ENCODE results near the gene CYFIP2.

CYFIP2 gene

DNA sequence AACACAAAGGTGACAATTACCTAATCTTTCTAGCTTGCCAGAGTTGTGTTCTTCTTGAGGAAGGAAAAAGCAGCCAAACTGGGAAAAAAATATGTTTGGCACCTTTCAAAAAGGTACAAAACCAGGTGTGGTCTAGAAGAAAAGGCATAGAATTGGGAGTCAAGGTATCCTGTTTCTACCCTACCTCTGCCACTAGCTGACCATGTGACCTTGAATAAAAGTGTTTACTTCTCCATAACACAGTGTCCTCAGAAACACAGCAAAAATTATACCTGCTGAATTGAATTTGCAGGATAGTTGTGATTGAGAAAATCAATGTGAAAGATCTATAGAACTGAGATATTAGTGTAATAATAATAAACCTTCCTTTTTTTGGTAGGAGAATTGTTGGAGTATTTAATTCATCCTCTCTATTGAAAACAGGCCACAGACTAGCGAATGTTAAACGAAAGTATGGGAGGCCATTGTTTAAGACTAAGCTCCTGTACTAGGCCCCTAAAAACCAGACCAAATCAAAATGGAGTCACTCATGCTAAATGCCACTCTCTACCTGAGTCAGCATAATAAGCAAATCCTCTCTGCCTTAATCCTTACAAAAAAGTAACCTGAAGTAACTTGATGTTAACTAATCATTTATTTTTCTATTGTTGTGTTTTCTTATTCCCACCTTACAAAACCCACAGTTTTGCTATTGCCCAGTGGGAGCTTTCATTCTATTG lies 12.6 kb downstream of the CYFIP2 start:
- Mint-ChIP-seq H3K4me3 (no peak overlapping the region), H3K4me1 (no peaks in the 10 kb centered on the region), H3K9me3 (no peaks in the 10 kb centered on the region), H3K27ac (no peak overlapping the region), H3K36me3 (ENCODE audit: low read depth) (no peaks in the 10 kb centered on the region), H3K27me3 (ENCODE audit: low read depth, poor library complexity) (peaks cover 3% of the 10 kb centered on the region)
- no peak for DNase-seq
- TF ChIP-seq, protein P1, sequence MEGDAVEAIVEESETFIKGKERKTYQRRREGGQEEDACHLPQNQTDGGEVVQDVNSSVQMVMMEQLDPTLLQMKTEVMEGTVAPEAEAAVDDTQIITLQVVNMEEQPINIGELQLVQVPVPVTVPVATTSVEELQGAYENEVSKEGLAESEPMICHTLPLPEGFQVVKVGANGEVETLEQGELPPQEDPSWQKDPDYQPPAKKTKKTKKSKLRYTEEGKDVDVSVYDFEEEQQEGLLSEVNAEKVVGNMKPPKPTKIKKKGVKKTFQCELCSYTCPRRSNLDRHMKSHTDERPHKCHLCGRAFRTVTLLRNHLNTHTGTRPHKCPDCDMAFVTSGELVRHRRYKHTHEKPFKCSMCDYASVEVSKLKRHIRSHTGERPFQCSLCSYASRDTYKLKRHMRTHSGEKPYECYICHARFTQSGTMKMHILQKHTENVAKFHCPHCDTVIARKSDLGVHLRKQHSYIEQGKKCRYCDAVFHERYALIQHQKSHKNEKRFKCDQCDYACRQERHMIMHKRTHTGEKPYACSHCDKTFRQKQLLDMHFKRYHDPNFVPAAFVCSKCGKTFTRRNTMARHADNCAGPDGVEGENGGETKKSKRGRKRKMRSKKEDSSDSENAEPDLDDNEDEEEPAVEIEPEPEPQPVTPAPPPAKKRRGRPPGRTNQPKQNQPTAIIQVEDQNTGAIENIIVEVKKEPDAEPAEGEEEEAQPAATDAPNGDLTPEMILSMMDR (IDR thresholded peaks at IDR 0.05), result no peak

DNA sequence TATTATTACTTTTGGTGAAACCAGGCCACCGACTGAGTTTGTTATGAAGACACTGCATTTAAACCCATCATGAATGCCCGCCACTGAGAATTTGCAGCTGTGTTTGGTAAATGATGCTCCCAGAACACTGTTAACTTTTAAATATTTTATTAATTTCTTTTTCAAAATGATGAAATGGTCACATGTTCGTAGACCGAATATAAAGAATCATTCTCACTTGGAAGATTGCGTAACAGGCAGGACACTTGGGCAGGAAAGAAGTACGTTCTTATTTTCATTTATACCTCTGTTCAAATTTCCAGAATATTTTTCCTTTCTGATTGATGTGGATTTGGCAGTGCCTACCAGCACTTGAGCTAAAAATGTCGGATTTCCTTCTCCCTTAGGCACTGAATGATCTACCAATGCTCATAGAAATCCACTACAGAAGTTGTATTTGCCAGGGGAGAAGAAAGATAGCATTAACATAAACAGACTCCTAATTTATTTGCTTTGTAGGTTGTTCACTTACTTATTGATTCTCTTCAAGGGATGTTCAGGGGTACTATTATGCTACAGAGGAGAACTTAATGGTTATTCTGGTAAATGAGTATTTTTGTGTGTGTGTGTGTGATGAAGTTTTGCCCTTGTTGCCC lies 13.8 kb downstream of the CYFIP2 start:
- Mint-ChIP-seq H3K4me1 (no peaks in the 10 kb centered on the region), H3K36me3 (ENCODE audit: low read depth) (no peaks in the 10 kb centered on the region), H3K9me3 (no peaks in the 10 kb centered on the region)

DNA sequence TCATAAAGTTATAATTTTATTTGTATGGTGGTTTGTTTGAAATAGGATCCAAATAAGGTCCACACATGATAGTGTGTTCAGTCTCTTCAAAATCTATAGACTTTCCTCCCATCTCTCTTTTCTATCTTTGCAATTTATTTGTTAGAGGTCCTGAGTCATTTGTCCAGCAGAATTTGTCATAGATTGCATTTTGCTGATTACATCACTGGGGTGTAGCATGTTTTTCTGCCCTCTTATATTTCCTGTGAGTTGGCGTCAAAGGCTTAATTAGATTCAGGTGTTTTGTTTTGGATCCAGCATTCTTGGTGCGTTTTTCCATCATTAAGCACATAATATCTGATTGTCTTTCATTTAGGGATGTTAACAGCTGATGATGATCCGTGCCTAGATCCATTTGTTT lies 15.0 kb downstream of the CYFIP2 start:
- peaks cover 6% of the 10 kb centered on the region for H3K27me3 Mint-ChIP-seq (ENCODE audit: low read depth, poor library complexity)
- TF ChIP-seq, protein P1 (IDR thresholded peaks at IDR 0.05), result no peak
- no peaks in the 10 kb centered on the region for H3K4me1 Mint-ChIP-seq
- H3K27ac Mint-ChIP-seq, result no peak overlapping the region
- no peak for DNase-seq
- no peaks in the 10 kb centered on the region for H3K9me3 Mint-ChIP-seq
- no peaks in the 10 kb centered on the region for H3K36me3 Mint-ChIP-seq (ENCODE audit: low read depth)
- H3K4me3 Mint-ChIP-seq, result no peak overlapping the region

More for the DNA sequence above, 13.8 kb downstream of the CYFIP2 start:
- Mint-ChIP-seq H3K27me3 (ENCODE audit: low read depth, poor library complexity) (peaks cover 4% of the 10 kb centered on the region), H3K4me3 (no peak overlapping the region), H3K27ac (no peak overlapping the region)
- DNase-seq, result no peak
- TF ChIP-seq, protein P1 (IDR thresholded peaks at IDR 0.05), result no peak

DNA sequence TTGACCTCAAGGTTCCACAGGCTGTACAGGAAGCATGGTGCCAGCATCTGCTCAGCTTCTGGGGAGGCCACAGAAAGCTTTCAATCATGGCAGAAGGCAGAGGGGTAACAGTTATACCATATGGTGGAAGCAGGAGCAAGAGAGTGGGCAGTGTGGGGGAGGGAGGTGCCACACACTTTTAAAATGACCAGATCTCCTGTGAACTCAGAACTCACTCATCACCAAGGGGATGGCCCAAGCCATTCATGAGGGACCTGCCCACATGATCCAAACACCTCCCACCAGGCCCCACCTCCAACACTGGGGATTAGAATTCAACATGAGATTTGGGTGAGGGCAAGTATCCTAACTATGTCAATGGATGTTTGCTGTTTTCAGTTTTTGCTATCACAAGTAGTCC lies 16.2 kb downstream of the CYFIP2 start:
- TF ChIP-seq, protein P1 (IDR thresholded peaks at IDR 0.05), result no peak
- no peak for DNase-seq
- Mint-ChIP-seq H3K9me3 (no peaks in the 10 kb centered on the region), H3K36me3 (ENCODE audit: low read depth) (no peaks in the 10 kb centered on the region), H3K4me1 (peaks cover 3% of the 10 kb centered on the region), H3K4me3 (no peak overlapping the region), H3K27ac (no peak overlapping the region), H3K27me3 (ENCODE audit: low read depth, poor library complexity) (peaks cover 6% of the 10 kb centered on the region)

DNA sequence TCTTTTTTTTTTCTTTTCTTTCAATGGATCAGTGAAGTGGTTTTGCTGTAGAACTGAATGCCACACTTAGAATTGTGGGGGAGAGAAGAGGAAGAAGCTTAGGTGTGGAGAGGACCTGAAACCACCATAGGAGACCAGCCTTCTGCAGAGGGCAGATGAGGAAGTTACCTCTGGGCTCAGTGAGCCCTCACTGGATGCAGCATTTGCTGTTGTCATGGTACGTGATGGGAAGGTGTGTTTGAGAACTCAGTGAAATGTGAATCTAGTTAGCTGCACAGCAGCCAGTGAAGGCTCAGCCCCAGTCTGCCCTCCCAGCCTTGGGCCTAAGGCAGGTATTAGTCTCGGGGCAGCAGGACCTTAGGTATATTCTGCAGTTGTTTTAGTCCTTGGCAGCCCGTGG lies 17.5 kb downstream of the CYFIP2 start:
- TF ChIP-seq, protein P1 (IDR thresholded peaks at IDR 0.05), result no peak
- H3K9me3 Mint-ChIP-seq, result no peaks in the 10 kb centered on the region
- peaks cover 4% of the 10 kb centered on the region for H3K36me3 Mint-ChIP-seq (ENCODE audit: low read depth)

More for the DNA sequence above, 17.5 kb downstream of the CYFIP2 start:
- Mint-ChIP-seq H3K4me3 (no peak overlapping the region), H3K27ac (no peak overlapping the region), H3K4me1 (peaks cover 5% of the 10 kb centered on the region), H3K27me3 (ENCODE audit: low read depth, poor library complexity) (peaks cover 6% of the 10 kb centered on the region)
- DNase-seq, result no peak
